Karpas-422 (cell line): ENCODE data around the gene C15orf39. TPM values are rescaled to one million over a fixed set of nuclear protein-coding genes. Genes with fewer than 3 reads are reported as not detected.
A peak's percentile ranks its signal among the peaks of the same experiment; 100 is the strongest.

ENCODE experiments used
- DNase-seq: peaks from one replicate; pipeline ENCODE4 v3.0.0-alpha.2; 2015
- H2AFZ ChIP-seq: fragments of 200-600 bp; sonication (generic); 2 replicates; pipeline ENCODE4 v1.6.1; 2014; ENCODE audit warnings: antibody characterized with exemption, low read length, mixed read lengths
- H3K27ac ChIP-seq: fragments of 200-600 bp; sonication (generic); 2 replicates; pipeline ENCODE4 v1.5.1; 2014; ENCODE audit warnings: mild to moderate bottlenecking, low read length, moderate library complexity
- H3K27me3 ChIP-seq: fragments of 200-600 bp; sonication (generic); 2 replicates; pipeline ENCODE4 v1.6.1; 2014; ENCODE audit warnings: low read length, mixed read lengths
- H3K36me3 ChIP-seq: fragments of 200-600 bp; sonication (generic); 2 replicates; pipeline ENCODE4 v1.6.1; 2014; ENCODE audit warnings: low read length, mixed read lengths; ENCODE audit not compliant: insufficient read depth
- H3K4me1 ChIP-seq: fragments of 200-600 bp; sonication (generic); 2 replicates; pipeline ENCODE4 v1.6.1; 2014; ENCODE audit warnings: mild to moderate bottlenecking, low read length, mixed read lengths
- H3K4me2 ChIP-seq: fragments of 200-600 bp; sonication (generic); 2 replicates; pipeline ENCODE4 v1.6.1; 2014; ENCODE audit warnings: low read length, low read depth, mild to moderate bottlenecking; ENCODE audit not compliant: poor library complexity, severe bottlenecking
- H3K4me3 ChIP-seq: fragments of 200-600 bp; sonication (generic); 2 replicates; pipeline ENCODE4 v1.5.1; 2014; ENCODE audit warnings: mild to moderate bottlenecking, antibody characterized with exemption, low read length, mixed read lengths
- H3K79me2 ChIP-seq: fragments of 200-600 bp; sonication (generic); 2 replicates; pipeline ENCODE4 v1.6.1; 2014; ENCODE audit warnings: mild to moderate bottlenecking, low read length, mixed read lengths
- H3K9ac ChIP-seq: fragments of 200-600 bp; sonication (generic); 2 replicates; pipeline ENCODE4 v1.6.0; 2014; ENCODE audit warnings: low read length
- H3K9me2 ChIP-seq: fragments of 200-600 bp; sonication (generic), shearing (Covaris generic); replicated peaks from 2 replicates; pipeline ENCODE4 v1.6.0; 2014; ENCODE audit warnings: mild to moderate bottlenecking, low read length, moderate library complexity; ENCODE audit not compliant: insufficient read depth
- H3K9me3 ChIP-seq: fragments of 300-700, 200-600 bp; sonication (generic); 2 replicates; pipeline ENCODE4 v1.6.1; 2014; ENCODE audit warnings: low read length, mixed read lengths
- H4K20me1 ChIP-seq: fragments of 200-600 bp; sonication (generic); 2 replicates; pipeline ENCODE4 v1.6.1; 2014; ENCODE audit warnings: mild to moderate bottlenecking, antibody characterized with exemption, low read length, low read depth; ENCODE audit not compliant: insufficient read depth
- total RNA-seq: library from RNA; depleted of rRNA; stranded (reverse); fragments of >200 nt; shearing (Covaris generic); gene quantifications from 2 replicates; pipeline ENCODE4 v1.2.3, GENCODE V29; 2014; ENCODE audit warnings: low replicate concordance; rRNA removed

C15orf39 gene
- 11.3 and 17.5 TPM in 2 replicates for total RNA-seq

DNA sequence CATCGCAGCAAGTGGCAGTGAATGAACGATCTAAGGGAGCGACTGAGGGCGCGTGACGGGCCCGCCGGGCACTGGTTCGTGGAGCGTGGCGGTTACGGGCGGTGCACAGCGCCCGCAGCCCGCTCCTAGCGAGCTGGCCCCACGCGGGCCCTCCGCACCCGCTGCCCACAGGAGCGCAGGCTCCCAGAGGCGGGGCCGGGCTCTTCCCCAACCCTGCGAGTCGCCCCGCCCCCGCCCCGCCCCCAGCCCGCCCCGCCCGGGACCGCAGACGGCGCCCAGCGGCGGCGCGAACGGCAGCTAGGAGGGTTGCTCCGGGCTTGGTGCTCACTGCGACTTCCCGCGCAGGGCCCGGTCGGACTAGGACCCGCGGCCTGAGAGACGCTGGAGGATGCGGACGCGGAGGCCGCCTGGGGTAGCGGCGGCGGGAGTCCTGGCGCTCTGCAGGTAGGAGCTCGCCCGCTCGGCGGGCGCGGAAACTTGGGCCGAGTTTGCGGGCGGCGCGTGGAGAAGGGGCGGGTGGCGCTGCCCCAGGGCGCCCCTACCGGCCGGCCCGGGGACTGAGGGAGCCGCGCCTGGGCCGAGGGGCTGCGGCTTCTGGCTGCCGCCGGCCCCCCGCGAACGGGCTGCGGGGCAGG lies at the start of gene C15orf39:
TSS of gene C15orf39 (plus strand) at position 267 of the 635 bp plus-strand sequence. CDS start 4,167 bp downstream, outside the sequence.
- peak; percentile 89 for DNase-seq
- Histone ChIP-seq H3K9me3 (no peaks in the 10 kb centered on the region), H3K79me2 (peaks cover 50% of the 10 kb centered on the region), H3K36me3 (peaks cover 12% of the 10 kb centered on the region; the same call in 1 of the 2 replicates), H4K20me1 (peaks cover 38% of the 10 kb centered on the region), H3K4me2 (peak within 1 kb of the TSS; percentile 96), H3K27me3 (no peaks in the 10 kb centered on the region), H3K27ac (peak within 1 kb of the TSS; percentile 79), H3K9ac (peak within 1 kb of the TSS; percentile 88), H2AFZ (peak within 1 kb of the TSS; percentile 86), H3K4me1 (peaks cover 52% of the 10 kb centered on the region), H3K4me3 (peak within 1 kb of the TSS; percentile 84), H3K9me2 (no peaks in the 10 kb centered on the region)

DNA sequence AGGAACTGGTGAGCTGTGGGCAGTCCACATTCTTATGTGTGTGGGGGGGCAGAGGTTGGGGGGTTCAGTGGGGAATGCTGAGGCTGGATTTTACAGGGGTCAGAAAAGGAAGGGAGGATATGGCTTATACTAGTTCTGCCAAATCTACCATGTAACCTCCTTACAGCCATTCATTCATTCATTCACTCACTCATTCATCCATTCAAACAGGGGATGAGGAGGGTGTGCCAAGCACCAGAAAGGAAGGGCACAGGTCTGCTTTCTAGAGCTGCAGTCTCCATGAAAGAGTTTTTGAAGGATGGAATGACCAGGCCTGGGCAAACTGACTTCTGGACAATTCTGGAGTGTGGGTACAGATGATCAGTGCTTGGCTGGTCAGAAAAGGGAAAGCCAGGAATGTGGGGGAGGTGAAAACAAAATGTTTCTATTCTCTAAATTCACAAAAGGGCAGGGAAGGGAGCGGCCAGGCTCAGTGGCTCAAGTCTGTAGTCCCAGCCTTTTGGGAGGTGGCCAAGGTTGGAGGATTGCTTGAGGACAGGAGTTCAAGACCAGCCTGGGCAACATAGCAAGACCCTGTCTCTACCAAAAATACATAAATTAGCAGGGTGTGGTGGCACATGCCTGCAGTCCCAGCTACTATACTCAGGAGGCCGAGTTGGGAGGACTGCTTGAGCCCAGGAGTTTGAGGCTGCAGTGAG lies 49.2 kb upstream of the C15orf39 start:
- Histone ChIP-seq H3K4me1 (no peaks in the 10 kb centered on the region), H3K27me3 (no peaks in the 10 kb centered on the region), H3K4me2 (no peak overlapping the region), H3K27ac (no peak overlapping the region), H3K9me3 (no peaks in the 10 kb centered on the region), H3K9ac (no peak overlapping the region), H3K36me3 (no peaks in the 10 kb centered on the region), H2AFZ (no peak overlapping the region), H3K79me2 (no peaks in the 10 kb centered on the region), H3K9me2 (no peaks in the 10 kb centered on the region), H3K4me3 (no peak overlapping the region), H4K20me1 (no peaks in the 10 kb centered on the region)
- DNase-seq: no peak

DNA sequence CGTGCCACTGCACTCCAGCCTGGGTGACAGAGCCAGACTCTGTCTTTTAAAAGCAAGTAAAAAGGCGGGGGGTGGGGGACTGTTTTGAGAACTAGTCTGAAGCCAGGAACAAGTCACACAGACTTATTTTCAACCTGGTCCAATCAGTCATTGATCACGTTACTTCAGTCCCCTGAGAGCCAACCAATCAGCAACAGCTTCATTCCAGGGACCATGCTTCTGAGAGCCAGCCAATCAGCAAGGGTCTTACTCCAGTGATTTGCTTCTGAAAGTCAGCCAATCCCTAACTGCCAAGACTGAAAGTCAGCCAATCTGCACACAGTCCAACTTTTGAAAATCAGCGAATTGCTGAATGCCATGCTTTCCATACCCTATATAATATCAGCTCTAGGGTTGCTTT lies 48.6 kb upstream of the C15orf39 start:
- Histone ChIP-seq H3K36me3 (no peaks in the 10 kb centered on the region), H3K4me2 (no peak overlapping the region), H3K4me3 (no peak overlapping the region), H3K9ac (no peak overlapping the region), H4K20me1 (no peaks in the 10 kb centered on the region), H3K27ac (no peak overlapping the region), H3K79me2 (no peaks in the 10 kb centered on the region), H3K9me2 (no peaks in the 10 kb centered on the region), H3K27me3 (no peaks in the 10 kb centered on the region), H3K4me1 (no peaks in the 10 kb centered on the region), H3K9me3 (no peaks in the 10 kb centered on the region), H2AFZ (no peak overlapping the region)
- peak; percentile 80 for DNase-seq

DNA sequence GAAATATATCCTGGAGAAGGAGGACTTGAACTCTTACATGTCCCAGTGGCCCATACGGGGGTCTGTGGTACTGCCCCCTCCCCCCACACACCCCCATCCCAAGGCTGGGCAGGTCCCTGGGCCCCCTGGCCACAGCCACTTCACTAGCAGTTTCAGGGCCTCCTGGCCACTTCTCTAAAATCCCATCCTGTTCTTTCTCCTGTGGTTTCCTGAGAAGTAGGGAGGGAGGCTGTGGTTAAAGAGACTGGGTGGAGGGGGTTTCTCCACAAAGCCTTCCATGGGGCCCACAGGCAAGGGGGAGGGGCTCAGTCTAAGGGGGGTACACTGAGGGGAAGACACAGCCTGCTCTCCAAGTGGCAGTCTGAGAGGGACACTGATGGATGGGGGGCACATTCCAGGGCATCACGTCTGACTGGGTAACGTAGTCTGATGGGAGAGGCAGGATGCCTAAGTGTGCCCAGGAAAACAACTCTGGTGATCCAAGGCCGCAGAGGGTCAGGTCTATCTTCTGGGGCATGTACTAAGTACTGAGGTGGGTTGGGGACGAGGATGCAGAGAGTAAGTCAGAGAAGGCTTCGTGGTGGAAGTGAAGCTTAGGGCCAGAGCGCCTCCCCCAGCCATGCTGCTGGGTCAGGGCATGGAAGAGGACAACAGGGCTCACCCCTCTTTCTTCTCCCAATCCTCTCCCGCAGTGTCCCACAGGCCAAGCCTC lies 48.0 kb upstream of the C15orf39 start:
- no peaks in the 10 kb centered on the region for H3K36me3 ChIP-seq
- no peaks in the 10 kb centered on the region for H3K9me3 ChIP-seq
- H3K4me2 ChIP-seq: no peak overlapping the region
- H4K20me1 ChIP-seq: no peaks in the 10 kb centered on the region
- H3K4me3 ChIP-seq: no peak overlapping the region
- H3K4me1 ChIP-seq: no peaks in the 10 kb centered on the region
- no peak overlapping the region for H2AFZ ChIP-seq
- H3K79me2 ChIP-seq: no peaks in the 10 kb centered on the region
- H3K9ac ChIP-seq: no peak overlapping the region
- H3K27me3 ChIP-seq: no peaks in the 10 kb centered on the region
- no peaks in the 10 kb centered on the region for H3K9me2 ChIP-seq
- no peak for DNase-seq
- H3K27ac ChIP-seq: no peak overlapping the region

GRCh38 chr15:75154461-75155062 lies 47.1 kb upstream of the C15orf39 start:
- Histone ChIP-seq H4K20me1 (no peaks in the 10 kb centered on the region), H3K27ac (no peak overlapping the region), H3K4me2 (no peak overlapping the region), H3K9me2 (no peaks in the 10 kb centered on the region), H3K79me2 (no peaks in the 10 kb centered on the region), H3K4me3 (no peak overlapping the region), H3K4me1 (no peaks in the 10 kb centered on the region), H2AFZ (no peak overlapping the region), H3K9me3 (no peaks in the 10 kb centered on the region), H3K36me3 (no peaks in the 10 kb centered on the region), H3K9ac (no peak overlapping the region), H3K27me3 (no peaks in the 10 kb centered on the region)
- no peak for DNase-seq

DNA sequence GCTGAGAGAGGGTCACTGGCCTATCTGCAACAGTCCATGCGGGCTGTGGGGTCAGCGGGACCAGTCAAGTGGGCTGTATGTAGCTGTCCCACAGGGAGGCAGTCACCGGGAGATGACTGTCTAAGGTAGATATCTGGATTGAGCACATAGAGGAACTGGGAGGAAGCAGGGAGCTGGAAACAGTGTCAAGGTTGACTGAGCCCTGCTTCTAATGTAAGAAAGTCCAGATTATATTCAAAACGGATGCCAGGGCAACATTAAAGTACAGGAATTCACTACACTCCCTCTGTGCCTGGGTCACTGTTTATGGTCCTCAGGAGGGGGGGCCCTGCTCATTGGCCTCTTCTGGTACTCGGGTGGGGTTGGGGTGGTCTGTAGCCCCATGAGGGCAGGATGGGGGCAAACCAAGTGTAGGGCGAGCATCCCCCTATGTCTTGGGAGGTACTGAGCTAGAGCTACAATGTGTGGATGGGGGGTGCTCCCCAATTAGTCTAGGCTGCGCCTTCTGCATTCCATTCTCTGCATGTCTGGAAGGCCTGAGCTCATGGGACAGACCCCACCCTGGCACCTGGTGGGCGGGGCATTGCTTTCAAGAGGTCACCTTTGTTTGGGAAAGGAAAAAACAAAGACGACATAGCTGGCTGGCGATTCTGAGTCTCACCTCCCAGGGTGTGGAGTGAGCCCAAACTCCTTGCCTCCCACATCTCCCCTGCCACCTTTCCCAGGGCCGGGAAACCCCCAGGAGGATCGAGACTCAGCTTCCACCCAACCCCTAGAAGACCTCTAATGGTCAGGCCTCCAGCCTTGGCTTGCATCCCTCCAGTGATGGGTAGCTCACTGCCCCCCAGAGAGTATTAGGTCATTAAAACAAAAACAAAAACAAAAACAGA lies 45.1 kb upstream of the C15orf39 start:
- H3K9ac ChIP-seq: no peak overlapping the region
- no peaks in the 10 kb centered on the region for H4K20me1 ChIP-seq
- H3K27ac ChIP-seq: no peak overlapping the region
- no peak for DNase-seq
- H2AFZ ChIP-seq: no peak overlapping the region
- H3K4me3 ChIP-seq: no peak overlapping the region
- H3K9me3 ChIP-seq: no peaks in the 10 kb centered on the region
- H3K79me2 ChIP-seq: no peaks in the 10 kb centered on the region
- H3K4me2 ChIP-seq: no peak overlapping the region
- no peaks in the 10 kb centered on the region for H3K27me3 ChIP-seq
- no peaks in the 10 kb centered on the region for H3K4me1 ChIP-seq
- no peaks in the 10 kb centered on the region for H3K36me3 ChIP-seq
- H3K9me2 ChIP-seq: no peaks in the 10 kb centered on the region

GRCh38 chr15:75158402-75158801 lies 43.3 kb upstream of the C15orf39 start:
- no peak overlapping the region for H3K4me3 ChIP-seq
- H3K36me3 ChIP-seq: no peaks in the 10 kb centered on the region
- no peak overlapping the region for H2AFZ ChIP-seq
- no peak overlapping the region for H3K4me2 ChIP-seq
- DNase-seq: no peak
- no peak overlapping the region for H3K27ac ChIP-seq
- no peaks in the 10 kb centered on the region for H3K27me3 ChIP-seq
- H3K9ac ChIP-seq: no peak overlapping the region
- no peaks in the 10 kb centered on the region for H3K9me3 ChIP-seq
- no peaks in the 10 kb centered on the region for H3K9me2 ChIP-seq
- no peaks in the 10 kb centered on the region for H4K20me1 ChIP-seq
- H3K79me2 ChIP-seq: no peaks in the 10 kb centered on the region
- no peaks in the 10 kb centered on the region for H3K4me1 ChIP-seq
